Measurements from ENCODE around the gene ANKS1A.

The ANKS1A gene

GRCh38 chr6:34938268-34938667 lies 49.2 kb downstream of the ANKS1A start:
- no peak overlapping the region for H2AFZ ChIP-seq (ENCODE audit: low read length)
- no peaks in the 10 kb centered on the region for H3K79me2 ChIP-seq (ENCODE audit: low read length)
- H3K4me2 ChIP-seq (ENCODE audit: low read depth, low read length) = no peak overlapping the region
- no peaks in the 10 kb centered on the region for H3K27me3 ChIP-seq (replicated peaks; ENCODE audit: insufficient read depth, low read length)
- no peaks in the 10 kb centered on the region for H3K36me3 ChIP-seq (replicated peaks; ENCODE audit: insufficient read depth, low read length)
- H3K9me3 ChIP-seq (replicated peaks; ENCODE audit: insufficient read depth, low read length) = no peaks in the 10 kb centered on the region
- no peaks in the 10 kb centered on the region for H3K9me2 ChIP-seq (replicated peaks; ENCODE audit: insufficient read depth, low read length)
- H3K4me1 ChIP-seq (ENCODE audit: low read length) = no peaks in the 10 kb centered on the region
- no peaks in the 10 kb centered on the region for H3F3A ChIP-seq (ENCODE audit: insufficient read depth, low read length)
- no peak for TF ChIP-seq EZH2phosphoT487 (IDR thresholded peaks at IDR 0.05; ENCODE audit: low read length)
- DNase-seq = no peak
- no peak overlapping the region for H3K27ac ChIP-seq (ENCODE audit: low read length)
- H4K20me1 ChIP-seq (ENCODE audit: insufficient read depth, low read length) = no peaks in the 10 kb centered on the region
- no peak overlapping the region for H3K9ac ChIP-seq (ENCODE audit: low read length)
- H3K4me3 ChIP-seq (ENCODE audit: low read length) = no peak overlapping the region

GRCh38 chr6:34940030-34940434 lies 51.0 kb downstream of the ANKS1A start:
- H3K79me2 ChIP-seq (ENCODE audit: low read length) = no peaks in the 10 kb centered on the region
- H2AFZ ChIP-seq (ENCODE audit: low read length) = no peak overlapping the region
- H3F3A ChIP-seq (ENCODE audit: insufficient read depth, low read length) = no peaks in the 10 kb centered on the region
- no peaks in the 10 kb centered on the region for H3K27me3 ChIP-seq (replicated peaks; ENCODE audit: insufficient read depth, low read length)
- no peaks in the 10 kb centered on the region for H3K4me1 ChIP-seq (ENCODE audit: low read length)
- H3K36me3 ChIP-seq (replicated peaks; ENCODE audit: insufficient read depth, low read length) = no peaks in the 10 kb centered on the region
- TF ChIP-seq EZH2phosphoT487 (IDR thresholded peaks at IDR 0.05; ENCODE audit: low read length) = no peak
- TF ChIP-seq CTCF (IDR thresholded peaks at IDR 0.05; ENCODE audit: low read length) = no peak
- no peak overlapping the region for H3K4me2 ChIP-seq (ENCODE audit: low read depth, low read length)
- H3K9me3 ChIP-seq (replicated peaks; ENCODE audit: insufficient read depth, low read length) = no peaks in the 10 kb centered on the region
- no peak overlapping the region for H3K27ac ChIP-seq (ENCODE audit: low read length)
- H4K20me1 ChIP-seq (ENCODE audit: insufficient read depth, low read length) = no peaks in the 10 kb centered on the region
- H3K9ac ChIP-seq (ENCODE audit: low read length) = no peak overlapping the region
- DNase-seq = no peak
- H3K4me3 ChIP-seq (ENCODE audit: low read length) = no peak overlapping the region
- H3K9me2 ChIP-seq (replicated peaks; ENCODE audit: insufficient read depth, low read length) = no peaks in the 10 kb centered on the region

GRCh38 chr6:34941421-34941820 lies 52.4 kb downstream of the ANKS1A start:
- no peaks in the 10 kb centered on the region for H3F3A ChIP-seq (ENCODE audit: insufficient read depth, low read length)
- H2AFZ ChIP-seq (ENCODE audit: low read length) = no peak overlapping the region
- H3K9ac ChIP-seq (ENCODE audit: low read length) = no peak overlapping the region
- no peaks in the 10 kb centered on the region for H4K20me1 ChIP-seq (ENCODE audit: insufficient read depth, low read length)
- no peaks in the 10 kb centered on the region for H3K27me3 ChIP-seq (replicated peaks; ENCODE audit: insufficient read depth, low read length)
- H3K36me3 ChIP-seq (replicated peaks; ENCODE audit: insufficient read depth, low read length) = no peaks in the 10 kb centered on the region
- TF ChIP-seq EZH2phosphoT487 (IDR thresholded peaks at IDR 0.05; ENCODE audit: low read length) (no peak), CTCF (IDR thresholded peaks at IDR 0.05; ENCODE audit: low read length) (no peak), EZH2 (optimal IDR thresholded peaks at IDR 0.05; ENCODE audit: low read depth, low read length) (no peak)
- DNase-seq = no peak
- H3K4me1 ChIP-seq (ENCODE audit: low read length) = no peaks in the 10 kb centered on the region
- no peaks in the 10 kb centered on the region for H3K79me2 ChIP-seq (ENCODE audit: low read length)
- H3K9me2 ChIP-seq (replicated peaks; ENCODE audit: insufficient read depth, low read length) = no peaks in the 10 kb centered on the region
- H3K27ac ChIP-seq (ENCODE audit: low read length) = no peak overlapping the region
- H3K4me2 ChIP-seq (ENCODE audit: low read depth, low read length) = no peak overlapping the region
- no peaks in the 10 kb centered on the region for H3K9me3 ChIP-seq (replicated peaks; ENCODE audit: insufficient read depth, low read length)
- no peak overlapping the region for H3K4me3 ChIP-seq (ENCODE audit: low read length)

- H3K4me2 ChIP-seq (ENCODE audit: low read depth, low read length) = no peak overlapping the region
- TF ChIP-seq CTCF (IDR thresholded peaks at IDR 0.05; ENCODE audit: low read length) (no peak), EZH2phosphoT487 (IDR thresholded peaks at IDR 0.05; ENCODE audit: low read length) (no peak), EZH2 (optimal IDR thresholded peaks at IDR 0.05; ENCODE audit: low read depth, low read length) (no peak)
- no peak overlapping the region for H3K27ac ChIP-seq (ENCODE audit: low read length)
- H4K20me1 ChIP-seq (ENCODE audit: insufficient read depth, low read length) = no peaks in the 10 kb centered on the region
- DNase-seq = no peak
- H3K9ac ChIP-seq (ENCODE audit: low read length) = no peak overlapping the region
- no peak overlapping the region for H2AFZ ChIP-seq (ENCODE audit: low read length)
- H3K4me1 ChIP-seq (ENCODE audit: low read length) = 0 out of 2 replicates have a peak, but pooled peaks cover 5% of the 10 kb centered on the region
- no peaks in the 10 kb centered on the region for H3K79me2 ChIP-seq (ENCODE audit: low read length)
- no peaks in the 10 kb centered on the region for H3K27me3 ChIP-seq (replicated peaks; ENCODE audit: insufficient read depth, low read length)
- H3K9me2 ChIP-seq (replicated peaks; ENCODE audit: insufficient read depth, low read length) = no peaks in the 10 kb centered on the region
- no peaks in the 10 kb centered on the region for H3F3A ChIP-seq (ENCODE audit: insufficient read depth, low read length)
- H3K36me3 ChIP-seq (replicated peaks; ENCODE audit: insufficient read depth, low read length) = no peaks in the 10 kb centered on the region
- H3K4me3 ChIP-seq (ENCODE audit: low read length) = no peak overlapping the region
- H3K9me3 ChIP-seq (replicated peaks; ENCODE audit: insufficient read depth, low read length) = no peaks in the 10 kb centered on the region
These were observed 56.3 kb downstream of the ANKS1A start for GRCh38 chr6:34945317-34945716.

Data from MM.1S (cell line).